Fibroblast of skin of back (primary cell): ENCODE data around the gene ZCCHC24.
A peak's percentile ranks its signal among the peaks of the same experiment; 100 is the strongest.

Experiments used
- DNase-seq: peaks from one replicate; pipeline ENCODE4 v3.0.0-alpha.2; 2013

ZCCHC24 gene

DNA sequence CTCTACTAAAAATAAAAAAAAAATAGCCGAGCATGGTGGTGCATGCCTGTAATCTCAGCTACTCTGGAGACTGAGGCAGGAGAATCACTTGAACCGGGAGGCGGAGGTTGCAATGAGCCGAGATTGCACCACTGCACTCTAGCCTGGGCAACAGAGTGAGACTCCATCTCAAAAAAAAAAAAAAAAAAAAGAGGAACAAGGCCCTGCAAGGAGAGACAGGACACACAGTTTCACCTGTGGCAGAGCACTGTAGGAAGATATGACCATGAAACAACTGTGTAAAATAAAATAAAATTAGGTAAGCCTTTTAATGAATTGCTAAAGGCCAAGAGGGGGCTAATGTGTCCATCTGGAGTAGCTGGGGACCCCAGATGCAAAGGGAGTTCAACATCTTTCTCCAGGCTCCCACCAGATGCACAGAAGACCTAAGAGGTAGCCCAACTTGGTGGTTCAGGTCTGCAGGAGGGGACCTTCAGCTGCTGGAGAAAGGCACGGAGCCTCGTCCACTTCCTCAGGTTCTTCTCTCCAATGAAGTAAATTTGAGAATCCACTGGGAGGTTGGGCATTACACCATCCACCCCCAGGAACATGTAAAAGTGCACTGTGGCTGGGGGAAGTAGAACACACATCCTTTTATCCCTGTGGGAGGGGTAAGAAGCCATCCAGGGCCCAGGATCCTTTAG lies 85.5 kb downstream of the ZCCHC24 start:
- no peak for DNase-seq

GRCh38 chr10:79358811-79359210 lies 86.6 kb downstream of the ZCCHC24 start:
- no peak for DNase-seq

DNA sequence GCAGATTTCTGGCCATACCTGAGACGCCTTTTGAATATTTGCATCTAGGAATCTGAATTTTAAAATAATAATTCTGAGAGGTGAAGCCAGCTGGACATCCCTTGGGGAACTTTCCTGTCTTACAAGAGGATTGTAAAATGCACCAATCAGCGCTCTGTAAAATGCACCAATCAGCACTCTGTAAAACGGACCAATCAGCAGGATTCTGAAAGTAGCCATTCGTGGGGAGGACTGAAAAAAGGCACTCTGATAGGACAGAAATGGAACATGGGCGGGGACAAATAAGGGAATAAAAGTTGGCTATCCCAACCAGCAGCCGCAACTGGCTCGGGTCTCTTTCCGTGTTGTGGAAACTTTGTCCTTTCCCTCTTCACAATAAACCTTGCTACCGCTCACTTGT lies 88.2 kb downstream of the ZCCHC24 start:
- DNase-seq = no peak

DNA sequence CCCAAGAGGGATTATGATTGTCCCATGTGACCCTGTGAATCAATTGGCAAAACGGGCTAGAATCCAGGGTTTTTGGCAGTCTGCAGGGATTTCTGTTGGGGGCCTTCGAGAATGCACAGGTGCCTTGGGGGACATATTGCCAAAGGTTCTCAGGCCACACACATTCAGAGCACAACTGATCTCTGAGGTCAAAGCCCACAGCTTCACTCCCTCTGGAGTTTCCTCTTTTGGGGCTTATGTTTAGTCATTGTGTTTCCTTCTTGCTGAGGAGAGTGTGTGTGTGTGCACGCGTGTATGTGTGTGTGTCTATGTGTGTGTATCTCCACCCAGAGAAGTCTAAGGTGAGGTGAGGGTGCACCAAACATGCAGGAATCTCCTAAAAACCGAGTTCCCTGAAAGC lies 89.3 kb downstream of the ZCCHC24 start:
- DNase-seq = no peak

- no peak for DNase-seq
Measured at GRCh38 chr10:79355420-79356017, 89.9 kb downstream of the ZCCHC24 start.

DNA sequence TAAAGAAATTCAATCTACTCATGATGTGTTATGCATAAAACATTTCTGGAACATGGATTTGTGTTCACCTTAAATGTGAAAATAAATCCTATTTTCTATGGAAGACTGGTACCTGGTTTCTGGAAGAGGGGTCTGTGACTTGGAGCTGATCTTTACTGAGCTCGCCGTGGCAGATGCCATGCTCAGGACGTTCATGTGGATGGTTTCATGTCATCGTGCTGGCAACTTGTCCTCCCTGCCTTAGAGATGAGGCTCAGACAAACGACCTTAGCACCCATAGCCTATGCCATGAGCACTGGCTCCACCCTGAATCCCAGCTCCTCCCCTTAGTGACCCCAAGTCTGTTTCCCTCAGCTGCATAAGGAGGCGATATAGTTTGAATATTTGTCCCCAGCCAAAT lies 90.8 kb downstream of the ZCCHC24 start:
- no peak for DNase-seq

DNA sequence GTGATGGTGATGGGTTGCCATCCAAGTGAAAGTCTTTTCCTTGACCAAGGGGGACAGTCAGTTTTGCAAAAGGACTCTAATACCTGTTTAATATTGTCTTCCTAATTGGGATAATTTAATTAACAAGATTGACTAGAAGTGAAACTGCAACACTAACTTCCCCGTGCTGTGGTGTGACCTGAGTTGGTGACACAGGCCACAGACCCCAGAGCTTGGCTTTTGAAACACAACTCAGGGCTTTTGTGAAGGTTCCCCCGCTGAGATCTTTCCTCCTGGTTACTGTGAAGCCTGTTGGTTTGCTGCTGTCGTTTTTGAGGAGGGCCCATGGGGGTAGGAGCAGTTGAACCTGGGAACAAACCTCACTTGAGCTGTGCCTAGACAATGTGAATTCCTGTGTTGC lies 91.3 kb downstream of the ZCCHC24 start:
- DNase-seq = no peak

- no peak for DNase-seq
Measured at GRCh38 chr10:79353726-79354125, 91.7 kb downstream of the ZCCHC24 start.

GRCh38 chr10:79353000-79353406 lies 92.4 kb downstream of the ZCCHC24 start:
- no peak for DNase-seq

DNA sequence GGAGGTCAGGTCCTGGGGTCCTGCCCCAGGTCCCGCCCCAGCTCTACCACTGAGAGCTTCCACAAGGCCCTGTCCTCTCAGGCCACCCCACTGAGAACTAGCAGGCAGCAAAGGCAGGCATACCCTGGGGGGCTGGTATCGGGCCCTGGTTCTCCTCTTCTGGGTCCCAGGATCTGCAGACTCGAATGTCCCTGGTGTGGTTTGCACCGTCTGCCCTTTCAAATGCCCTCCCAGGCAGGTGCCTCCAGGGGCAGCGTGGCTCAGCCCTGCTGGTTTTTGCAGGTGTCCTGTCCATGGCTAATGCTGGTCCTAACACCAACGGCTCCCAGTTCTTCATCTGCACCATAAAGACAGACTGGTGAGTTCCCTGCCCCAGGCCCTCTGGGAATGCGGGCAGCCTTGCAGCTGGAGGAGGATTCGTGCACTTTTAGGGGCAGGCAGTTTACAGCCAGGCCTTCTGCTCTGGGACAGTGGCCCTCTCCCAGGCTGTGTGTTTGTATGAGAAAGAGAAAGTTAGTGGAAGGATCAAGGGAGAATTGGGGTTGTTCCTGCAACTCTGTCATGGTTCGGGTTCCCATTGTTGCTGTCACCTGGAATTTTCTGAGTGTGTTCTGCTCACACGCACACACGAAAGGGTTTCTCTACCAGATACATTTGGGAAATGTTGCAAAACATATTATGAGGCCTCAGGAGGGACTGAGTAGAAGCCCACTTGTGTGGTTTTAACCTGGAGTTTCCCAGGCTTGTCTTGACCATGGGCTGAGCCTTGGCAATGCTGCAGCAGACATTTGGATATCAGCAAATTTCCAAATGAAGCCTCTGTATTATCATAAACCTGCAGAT lies 93.2 kb downstream of the ZCCHC24 start:
- DNase-seq = no peak

- no peak for DNase-seq
Measured at GRCh38 chr10:79351332-79351731, 94.1 kb downstream of the ZCCHC24 start.

DNA sequence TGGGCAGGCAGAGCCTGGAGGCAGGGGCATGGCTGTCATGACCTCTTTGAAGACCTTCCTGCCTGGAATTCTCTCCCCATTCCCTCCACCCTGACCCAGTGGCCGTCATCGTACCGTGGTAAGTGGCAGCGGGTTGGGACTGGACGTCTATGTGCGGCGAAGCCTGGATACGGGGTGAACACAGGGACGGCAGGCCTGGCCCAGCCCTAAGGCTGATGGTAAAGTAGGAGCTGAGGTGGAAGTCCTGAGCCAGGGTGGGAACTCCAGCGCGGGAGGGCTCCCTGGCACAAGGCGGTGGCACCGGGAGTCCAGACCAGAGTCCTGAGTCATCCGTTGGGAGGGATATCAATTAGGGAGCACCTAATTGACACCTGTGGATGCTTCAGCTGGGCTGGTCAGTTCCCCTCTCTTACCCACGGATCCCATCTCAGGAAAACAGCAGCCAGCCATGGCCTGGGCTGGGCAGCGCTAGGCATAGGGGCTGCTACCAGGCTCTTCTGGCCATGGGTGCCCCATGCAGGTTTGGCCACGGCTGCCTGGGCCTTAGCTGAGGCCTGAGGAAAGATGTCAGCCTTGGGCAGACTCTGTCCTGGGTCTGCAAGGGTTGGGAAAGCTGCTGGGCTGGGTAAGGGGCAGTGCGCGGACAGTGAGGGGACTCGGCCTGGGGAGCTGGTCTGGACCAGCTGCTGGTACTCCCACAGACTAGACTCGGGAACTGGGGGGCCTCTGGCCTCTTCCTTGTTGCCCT lies 94.8 kb downstream of the ZCCHC24 start:
- no peak for DNase-seq

DNA sequence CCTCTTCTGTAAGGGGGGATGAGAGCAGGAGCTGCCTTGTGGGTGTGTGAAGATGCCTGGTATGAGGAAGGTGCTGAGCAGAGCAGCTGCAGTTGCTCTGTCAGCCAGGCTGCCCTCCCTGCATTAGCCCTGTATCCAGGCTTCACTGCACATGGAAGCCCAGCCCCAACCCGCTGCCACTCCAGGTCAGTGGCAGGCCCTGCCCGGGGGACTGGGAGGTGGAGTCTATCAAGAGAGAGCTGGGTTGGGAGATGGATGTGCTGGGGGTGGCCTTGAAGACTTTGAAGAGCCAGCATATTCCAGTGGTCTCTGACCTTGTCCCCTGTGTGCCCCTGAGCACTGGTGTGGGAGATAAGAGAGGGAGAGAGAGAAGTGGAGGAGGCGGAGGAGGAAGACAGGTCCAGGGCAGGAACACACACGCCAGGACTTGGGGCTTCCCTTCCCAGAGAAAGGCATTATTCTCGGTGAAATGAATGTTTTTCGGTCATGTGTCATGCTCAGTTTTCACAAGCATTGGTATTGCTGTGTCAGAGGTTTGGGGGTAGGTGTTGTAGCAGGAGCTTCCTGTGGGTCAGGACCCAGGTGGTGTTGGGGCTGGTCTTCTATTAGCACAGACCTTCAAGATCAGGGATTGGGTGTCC lies 95.5 kb downstream of the ZCCHC24 start:
- no peak for DNase-seq

DNA sequence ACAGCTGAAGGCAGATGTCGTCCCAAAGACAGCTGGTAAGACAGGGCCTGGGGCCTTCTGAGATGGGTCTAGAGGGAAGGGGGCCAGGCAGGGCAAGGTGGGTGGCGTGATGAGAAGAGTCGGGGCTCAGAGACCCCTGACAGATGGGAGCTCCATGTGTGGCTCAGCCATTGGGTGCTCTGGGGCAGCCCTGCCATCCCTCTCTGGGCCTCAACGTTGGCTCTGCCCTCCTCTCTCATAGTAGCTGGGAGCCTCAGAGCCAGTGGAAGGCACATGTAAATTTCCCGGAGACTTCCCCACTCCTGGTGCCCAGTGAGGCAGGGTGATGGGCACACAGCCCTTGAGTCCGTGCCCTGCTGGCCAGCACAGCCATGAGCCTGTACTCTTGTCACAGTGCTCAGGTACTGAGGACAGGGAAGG lies 96.3 kb downstream of the ZCCHC24 start:
- DNase-seq = no peak

GRCh38 chr10:79348640-79348988 lies 96.8 kb downstream of the ZCCHC24 start:
- DNase-seq = no peak

- peak; percentile 61 for DNase-seq
Measured at GRCh38 chr10:79347894-79348639, 97.4 kb downstream of the ZCCHC24 start.

GRCh38 chr10:79347226-79347893 lies 98.1 kb downstream of the ZCCHC24 start, which contains the start of gene PPIF:
Gene PPIF (plus strand): TSS chr10:79347469. CDS start chr10:79347549, 80 bp downstream.
- peak; percentile 91 for DNase-seq

GRCh38 chr10:79346388-79347225 lies 98.8 kb downstream of the ZCCHC24 start:
- DNase-seq = no peak

- no peak for DNase-seq
Measured at GRCh38 chr10:79346012-79346340, 99.4 kb downstream of the ZCCHC24 start.
